Calu3 (cell line): ENCODE data around the gene PIK3C3. TPM values are rescaled to one million over a fixed set of nuclear protein-coding genes. Genes with fewer than 3 reads are reported as not detected.
"Not testable (repeated sequence)": the region's sequence is repeated elsewhere in the genome, so short reads cannot be mapped to it uniquely, and the experiment has no call there.

Source experiments
- BruUV-seq: library from RNA; stranded (reverse); fragments of 400-500 nt; replicated peaks from 2 replicates; lab custom pipeline; 2021; lab: Mats Ljungman, UMichigan
- CTCF ChIA-PET: fragments of 300-600 bp; sonication (Branson Sonifier 250); formaldehyde crosslinking; loops from one replicate; lab custom pipeline; 2022; ENCODE audit warnings: antibody characterized with exemption; lab: Charles Lee
- DNase-seq: peaks from one replicate; pipeline ENCODE4 v3.0.0; 2022
- H3K27ac Mint-ChIP-seq: one replicate; pipeline ENCODE4 v1.8.0; 2022; ENCODE audit warnings: mixed read lengths; ENCODE audit not compliant: unreplicated experiment
- H3K27me3 Mint-ChIP-seq: one replicate; pipeline ENCODE4 v1.8.0; 2022; ENCODE audit warnings: mixed read lengths; ENCODE audit not compliant: unreplicated experiment
- H3K36me3 Mint-ChIP-seq: one replicate; pipeline ENCODE4 v1.8.0; 2022; ENCODE audit warnings: mild to moderate bottlenecking, moderate library complexity, mixed read lengths; ENCODE audit not compliant: insufficient read depth, unreplicated experiment
- H3K4me1 Mint-ChIP-seq: one replicate; pipeline ENCODE4 v1.8.0; 2022; ENCODE audit warnings: mild to moderate bottlenecking, low read depth, mixed read lengths; ENCODE audit not compliant: unreplicated experiment
- H3K4me3 Mint-ChIP-seq: one replicate; pipeline ENCODE4 v1.8.0; 2022; ENCODE audit warnings: mild to moderate bottlenecking, low read depth, moderate library complexity, mixed read lengths; ENCODE audit not compliant: unreplicated experiment
- H3K9me3 Mint-ChIP-seq: one replicate; pipeline ENCODE4 v1.8.0; 2022; ENCODE audit warnings: low read depth, mixed read lengths; ENCODE audit not compliant: unreplicated experiment
- intact Hi-C: fragments of 100-400 bp; cut with micrococcal nuclease; formaldehyde crosslinking; loops from one replicate; pipeline ENCODE4 v1.10.0; 2022; ENCODE audit not compliant: unreplicated experiment
- total RNA-seq: library from RNA; stranded (reverse); gene quantifications from 2 replicates; pipeline ENCODE4 v1.2.3, GENCODE V29; 2022
- TF ChIP-seq, protein P1 (sequence below): fragments of 200-600 bp; IDR thresholded peaks from one replicate; pipeline ENCODE4 v1.8.0; 2022; ENCODE audit warnings: antibody characterized with exemption; ENCODE audit not compliant: unreplicated experiment

The PIK3C3 gene
- total RNA-seq, 1 experiment from 2014 or later: 32.9 TPM

GRCh38 chr18:42105394-42105793 lies 150.4 kb downstream of the PIK3C3 start:
- Mint-ChIP-seq H3K4me1 (no peaks in the 10 kb centered on the region), H3K9me3 (peaks cover 3% of the 10 kb centered on the region), H3K27me3 (no peaks in the 10 kb centered on the region), H3K36me3 (no peaks in the 10 kb centered on the region), H3K4me3 (no peak overlapping the region), H3K27ac (no peak overlapping the region)
- TF ChIP-seq, protein P1, sequence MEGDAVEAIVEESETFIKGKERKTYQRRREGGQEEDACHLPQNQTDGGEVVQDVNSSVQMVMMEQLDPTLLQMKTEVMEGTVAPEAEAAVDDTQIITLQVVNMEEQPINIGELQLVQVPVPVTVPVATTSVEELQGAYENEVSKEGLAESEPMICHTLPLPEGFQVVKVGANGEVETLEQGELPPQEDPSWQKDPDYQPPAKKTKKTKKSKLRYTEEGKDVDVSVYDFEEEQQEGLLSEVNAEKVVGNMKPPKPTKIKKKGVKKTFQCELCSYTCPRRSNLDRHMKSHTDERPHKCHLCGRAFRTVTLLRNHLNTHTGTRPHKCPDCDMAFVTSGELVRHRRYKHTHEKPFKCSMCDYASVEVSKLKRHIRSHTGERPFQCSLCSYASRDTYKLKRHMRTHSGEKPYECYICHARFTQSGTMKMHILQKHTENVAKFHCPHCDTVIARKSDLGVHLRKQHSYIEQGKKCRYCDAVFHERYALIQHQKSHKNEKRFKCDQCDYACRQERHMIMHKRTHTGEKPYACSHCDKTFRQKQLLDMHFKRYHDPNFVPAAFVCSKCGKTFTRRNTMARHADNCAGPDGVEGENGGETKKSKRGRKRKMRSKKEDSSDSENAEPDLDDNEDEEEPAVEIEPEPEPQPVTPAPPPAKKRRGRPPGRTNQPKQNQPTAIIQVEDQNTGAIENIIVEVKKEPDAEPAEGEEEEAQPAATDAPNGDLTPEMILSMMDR: no peak
- BruUV-seq: no TSS peak
- intact Hi-C loops: no loop called here
- CTCF ChIA-PET: no interaction called here
- no peak for DNase-seq

DNA sequence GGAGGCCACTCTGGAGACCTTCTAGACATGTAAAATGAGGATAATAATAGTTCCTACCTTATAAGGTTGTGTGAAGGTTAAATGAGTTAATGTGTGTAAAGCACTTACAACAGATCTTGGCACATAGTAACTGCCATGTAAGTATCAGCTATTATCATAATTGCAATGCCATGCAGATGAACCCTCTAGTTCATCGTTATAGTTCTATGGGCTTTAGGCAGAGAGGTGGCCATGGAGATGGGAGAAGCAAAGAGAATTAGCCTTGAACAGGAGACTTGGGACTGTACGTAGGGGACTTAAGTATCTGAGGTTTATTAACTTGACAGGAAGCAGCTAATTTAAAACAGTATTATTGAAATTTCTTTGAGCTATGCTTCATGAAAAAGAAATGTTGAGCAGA lies 151.8 kb downstream of the PIK3C3 start:
- Mint-ChIP-seq H3K4me3 (no peak overlapping the region), H3K9me3 (peaks cover 3% of the 10 kb centered on the region), H3K36me3 (no peaks in the 10 kb centered on the region), H3K27me3 (no peaks in the 10 kb centered on the region), H3K27ac (no peak overlapping the region), H3K4me1 (peaks cover 5% of the 10 kb centered on the region)
- TF ChIP-seq, protein P1: no peak
- no peak for DNase-seq
- intact Hi-C loops: no loop called here
- CTCF ChIA-PET: no interaction called here
- BruUV-seq: no TSS peak

GRCh38 chr18:42107287-42107686 lies 152.3 kb downstream of the PIK3C3 start:
- H3K36me3 Mint-ChIP-seq: peaks cover 3% of the 10 kb centered on the region
- CTCF ChIA-PET: no interaction called here

GRCh38 chr18:42107691-42108450 lies 152.8 kb downstream of the PIK3C3 start:
- BruUV-seq: no TSS peak
- H3K27me3 Mint-ChIP-seq: no peaks in the 10 kb centered on the region
- H3K4me1 Mint-ChIP-seq: peaks cover 16% of the 10 kb centered on the region
- DNase-seq: no peak
- peaks cover 5% of the 10 kb centered on the region for H3K9me3 Mint-ChIP-seq
- peaks cover 9% of the 10 kb centered on the region for H3K36me3 Mint-ChIP-seq
- TF ChIP-seq, protein P1: no peak
- intact Hi-C loops: no loop called here
- H3K4me3 Mint-ChIP-seq: no peak overlapping the region
- no peak overlapping the region for H3K27ac Mint-ChIP-seq
- CTCF ChIA-PET: no interaction called here

More at GRCh38 chr18:42107287-42107686, 152.3 kb downstream of the PIK3C3 start:
- peaks cover 3% of the 10 kb centered on the region for H3K9me3 Mint-ChIP-seq
- no peak overlapping the region for H3K4me3 Mint-ChIP-seq
- BruUV-seq: no TSS peak
- peaks cover 10% of the 10 kb centered on the region for H3K4me1 Mint-ChIP-seq
- H3K27me3 Mint-ChIP-seq: no peaks in the 10 kb centered on the region
- DNase-seq: no peak
- intact Hi-C loops: no loop called here
- H3K27ac Mint-ChIP-seq: no peak overlapping the region
- TF ChIP-seq, protein P1: no peak

GRCh38 chr18:42112147-42112546 lies 157.1 kb downstream of the PIK3C3 start:
- intact Hi-C loops: loop anchor here (1.0 to 10.0 kb wide), 3 partner anchors 59 to 1453 kb away; no protein-coding TSS in a partner anchor
- Mint-ChIP-seq H3K4me1 (peaks cover 27% of the 10 kb centered on the region), H3K36me3 (peaks cover 15% of the 10 kb centered on the region), H3K27ac (peak overlapping the region; percentile 83)
- H3K9me3 Mint-ChIP-seq, DNase-seq, H3K27me3 Mint-ChIP-seq, CTCF ChIA-PET, H3K4me3 Mint-ChIP-seq, BruUV-seq: not testable (repeated sequence)
